HL-60 (cell line): Measurements from ENCODE around the gene TNNC1.

Experiments
- DNase-seq, 2 experiments: peaks; one replicate each; pipeline ENCODE4 v3.0.0-alpha.2; 2010 to 2020; ENCODE audit warnings: low read depth in 1 of 2, low spot score in 1 of 2
- H3K27ac ChIP-seq: fragments of 250-450 bp; sonication (Bioruptor Pico); replicated peaks from 2 replicates; pipeline ENCODE4 v1.5.1; 2020; ENCODE audit warnings: mild to moderate bottlenecking, moderate library complexity
- H3K27me3 ChIP-seq: fragments of 250-450 bp; sonication (Bioruptor Pico); 2 replicates; pipeline ENCODE4 v1.5.1; 2021; ENCODE audit warnings: mild to moderate bottlenecking, moderate library complexity; ENCODE audit not compliant: insufficient read depth, poor library complexity, severe bottlenecking
- H3K4me3 ChIP-seq: replicated peaks from 2 replicates; pipeline ENCODE4 v1.5.1; 2011; ENCODE audit warnings: mild to moderate bottlenecking, control low read depth, low read length; ENCODE audit not compliant: insufficient read depth
- CTCF ChIP-seq: IDR thresholded peaks from one replicate; pipeline ENCODE4 v1.5.1; 2011; ENCODE audit warnings: low read length, control low read depth, inconsistent platforms; ENCODE audit not compliant: insufficient read depth
- GABPA ChIP-seq: IDR thresholded peaks from 2 replicates; pipeline ENCODE4 v1.6.1; 2012; ENCODE audit warnings: low read depth
- POLR2AphosphoS5 ChIP-seq: IDR thresholded peaks from 2 replicates; pipeline ENCODE4 v1.6.1; 2012; ENCODE audit warnings: low read depth
- SPI1 ChIP-seq: IDR thresholded peaks from 2 replicates; pipeline ENCODE4 v1.6.1; 2012; ENCODE audit warnings: low read depth, mild to moderate bottlenecking, borderline replicate concordance
- TF ChIP-seq, protein P1 (sequence below): IDR thresholded peaks from 2 replicates; pipeline ENCODE4 v1.6.1; 2012; ENCODE audit warnings: low read depth; ENCODE audit not compliant: insufficient replicate concordance

The TNNC1 gene

GRCh38 chr3:52438104-52438376, 15.8 kb downstream of the TNNC1 start:
- H3K4me3 ChIP-seq = no peak overlapping the region
- H3K27me3 ChIP-seq = no peaks in the 10 kb centered on the region
- DNase-seq = no peak
- no peak overlapping the region for H3K27ac ChIP-seq
- TF ChIP-seq GABPA (no peak), POLR2AphosphoS5 (no peak), SPI1 (no peak), CTCF (no peak)
- TF ChIP-seq, protein P1, sequence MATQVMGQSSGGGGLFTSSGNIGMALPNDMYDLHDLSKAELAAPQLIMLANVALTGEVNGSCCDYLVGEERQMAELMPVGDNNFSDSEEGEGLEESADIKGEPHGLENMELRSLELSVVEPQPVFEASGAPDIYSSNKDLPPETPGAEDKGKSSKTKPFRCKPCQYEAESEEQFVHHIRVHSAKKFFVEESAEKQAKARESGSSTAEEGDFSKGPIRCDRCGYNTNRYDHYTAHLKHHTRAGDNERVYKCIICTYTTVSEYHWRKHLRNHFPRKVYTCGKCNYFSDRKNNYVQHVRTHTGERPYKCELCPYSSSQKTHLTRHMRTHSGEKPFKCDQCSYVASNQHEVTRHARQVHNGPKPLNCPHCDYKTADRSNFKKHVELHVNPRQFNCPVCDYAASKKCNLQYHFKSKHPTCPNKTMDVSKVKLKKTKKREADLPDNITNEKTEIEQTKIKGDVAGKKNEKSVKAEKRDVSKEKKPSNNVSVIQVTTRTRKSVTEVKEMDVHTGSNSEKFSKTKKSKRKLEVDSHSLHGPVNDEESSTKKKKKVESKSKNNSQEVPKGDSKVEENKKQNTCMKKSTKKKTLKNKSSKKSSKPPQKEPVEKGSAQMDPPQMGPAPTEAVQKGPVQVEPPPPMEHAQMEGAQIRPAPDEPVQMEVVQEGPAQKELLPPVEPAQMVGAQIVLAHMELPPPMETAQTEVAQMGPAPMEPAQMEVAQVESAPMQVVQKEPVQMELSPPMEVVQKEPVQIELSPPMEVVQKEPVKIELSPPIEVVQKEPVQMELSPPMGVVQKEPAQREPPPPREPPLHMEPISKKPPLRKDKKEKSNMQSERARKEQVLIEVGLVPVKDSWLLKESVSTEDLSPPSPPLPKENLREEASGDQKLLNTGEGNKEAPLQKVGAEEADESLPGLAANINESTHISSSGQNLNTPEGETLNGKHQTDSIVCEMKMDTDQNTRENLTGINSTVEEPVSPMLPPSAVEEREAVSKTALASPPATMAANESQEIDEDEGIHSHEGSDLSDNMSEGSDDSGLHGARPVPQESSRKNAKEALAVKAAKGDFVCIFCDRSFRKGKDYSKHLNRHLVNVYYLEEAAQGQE = no peak

DNA sequence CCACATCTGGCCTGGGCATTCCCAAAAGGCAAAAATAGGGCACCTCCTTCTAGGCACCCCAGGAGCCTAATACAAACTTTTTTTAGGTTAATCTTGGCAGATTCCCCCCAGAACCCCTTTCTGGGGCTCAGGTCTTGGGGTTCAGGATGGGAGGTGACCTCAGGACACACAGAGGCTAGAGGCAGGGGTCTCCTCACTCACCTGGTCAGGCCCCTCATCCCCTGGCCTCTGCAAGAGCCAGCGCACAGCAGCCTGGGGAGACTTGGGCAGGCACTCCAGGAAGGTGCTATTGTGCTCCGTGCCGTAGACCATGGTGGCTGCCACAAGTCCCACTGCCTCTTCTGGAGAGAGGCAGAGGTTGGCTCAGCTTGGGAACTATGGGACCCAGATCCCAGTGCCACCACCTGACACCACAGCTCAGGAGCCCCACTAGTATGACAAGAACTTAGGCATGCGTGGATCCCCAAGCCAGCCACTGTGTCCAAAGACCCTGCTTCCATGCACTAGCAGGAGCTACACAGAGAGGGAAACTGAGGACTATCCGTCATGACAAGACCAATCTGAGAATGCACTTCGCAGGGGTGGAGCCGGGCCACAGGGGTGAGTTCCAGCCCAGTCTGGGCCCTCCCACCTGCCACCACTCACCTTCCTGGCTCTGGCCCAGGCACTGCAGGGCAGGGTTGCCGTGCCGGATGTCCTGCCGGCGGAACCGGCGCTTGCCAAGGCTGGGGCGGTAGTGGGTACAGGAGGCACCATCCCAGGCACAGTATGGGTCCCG, 16.3 kb downstream of the TNNC1 start:
- no peak for DNase-seq
- TF ChIP-seq GABPA (no peak), CTCF (no peak), SPI1 (no peak), POLR2AphosphoS5 (no peak)
- TF ChIP-seq, protein P1 = no peak
- no peak overlapping the region for H3K4me3 ChIP-seq
- peak overlapping the region; percentile 20; the same call in 1 of the 2 replicates for H3K27ac ChIP-seq
- H3K27me3 ChIP-seq = no peaks in the 10 kb centered on the region

DNA sequence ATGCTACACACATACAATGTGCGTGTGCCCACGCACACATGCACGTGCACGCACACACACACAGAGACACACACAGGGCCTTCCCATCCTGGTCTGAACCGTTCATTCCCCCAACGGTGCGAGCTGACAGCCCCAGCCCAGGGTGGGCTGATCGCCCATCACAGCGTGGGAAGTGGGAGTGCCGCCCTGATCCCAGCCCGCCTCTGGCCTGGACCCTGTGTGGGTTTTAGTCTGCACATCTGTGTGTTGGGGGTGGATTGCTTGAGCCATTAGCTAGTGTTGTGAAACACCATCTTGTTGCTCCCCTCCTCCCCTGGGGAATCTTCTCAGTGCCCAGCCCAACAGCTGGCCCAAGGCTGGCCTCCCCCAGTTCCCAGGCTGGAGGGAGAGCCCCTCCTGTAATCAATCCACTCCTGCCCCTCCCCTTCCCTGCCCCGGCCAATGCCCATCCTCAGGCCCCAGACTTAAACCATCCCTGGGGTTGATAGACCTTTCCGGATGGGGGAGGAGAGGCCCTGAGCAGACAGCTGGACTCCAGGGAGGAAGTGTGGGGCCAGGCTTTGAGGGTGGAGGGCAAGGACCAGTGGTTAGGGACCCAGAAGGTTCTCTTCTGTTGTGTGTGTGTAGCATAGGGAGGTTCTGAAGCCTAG, 17.2 kb downstream of the TNNC1 start:
- Histone ChIP-seq H3K4me3 (no peak overlapping the region), H3K27me3 (no peaks in the 10 kb centered on the region), H3K27ac (peak overlapping the region; percentile 20)
- peak; percentile 48 to 52 for DNase-seq
- TF ChIP-seq SPI1 = peak; percentile 50; the same call in 1 of the 2 replicates
- TF ChIP-seq POLR2AphosphoS5 = no peak

- TF ChIP-seq POLR2AphosphoS5 (no peak), CTCF (no peak), GABPA (no peak), SPI1 (no peak)
- TF ChIP-seq, protein P1 = no peak
- Histone ChIP-seq H3K27me3 (no peaks in the 10 kb centered on the region), H3K4me3 (no peak overlapping the region), H3K27ac (no peak overlapping the region)
- no peak for DNase-seq
Observed at GRCh38 chr3:52435246-52436101, 18.4 kb downstream of the TNNC1 start.
